Measurements from ENCODE around the gene KDM3B.

DNA sequence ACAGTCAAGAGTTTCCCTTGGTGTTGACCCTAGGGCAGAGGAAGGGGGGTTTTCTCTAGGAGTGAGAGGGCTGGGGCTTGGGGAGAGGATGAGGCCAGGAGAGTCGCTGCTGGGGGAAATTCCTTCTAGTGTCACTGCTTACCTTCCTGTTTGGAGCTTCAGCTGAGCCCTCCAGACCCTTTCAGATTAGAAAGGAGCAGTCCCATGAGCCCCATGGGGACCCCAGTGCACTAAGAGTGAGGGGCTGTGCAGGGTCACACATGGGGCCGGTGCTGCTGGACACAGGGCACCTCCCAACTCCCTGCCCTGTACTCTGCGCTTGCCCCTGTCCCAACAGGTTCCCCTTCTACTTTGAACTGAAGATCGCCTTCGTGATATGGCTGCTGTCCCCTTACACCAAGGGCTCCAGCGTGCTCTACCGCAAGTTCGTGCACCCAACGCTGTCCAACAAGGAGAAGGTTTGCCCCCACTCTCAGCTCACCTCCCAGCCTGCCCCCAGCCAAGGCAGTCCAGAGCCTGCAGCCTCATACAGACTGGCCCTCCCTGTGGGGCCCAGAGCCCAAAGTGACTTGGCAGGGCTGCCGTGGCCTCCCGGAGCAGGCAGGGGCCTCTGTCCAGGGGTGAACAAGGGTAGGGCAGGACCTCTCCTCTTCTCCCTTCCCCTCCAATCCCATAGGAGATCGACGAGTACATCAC is 91.7 kb downstream of the KDM3B start:
- TF ChIP-seq, protein P1, sequence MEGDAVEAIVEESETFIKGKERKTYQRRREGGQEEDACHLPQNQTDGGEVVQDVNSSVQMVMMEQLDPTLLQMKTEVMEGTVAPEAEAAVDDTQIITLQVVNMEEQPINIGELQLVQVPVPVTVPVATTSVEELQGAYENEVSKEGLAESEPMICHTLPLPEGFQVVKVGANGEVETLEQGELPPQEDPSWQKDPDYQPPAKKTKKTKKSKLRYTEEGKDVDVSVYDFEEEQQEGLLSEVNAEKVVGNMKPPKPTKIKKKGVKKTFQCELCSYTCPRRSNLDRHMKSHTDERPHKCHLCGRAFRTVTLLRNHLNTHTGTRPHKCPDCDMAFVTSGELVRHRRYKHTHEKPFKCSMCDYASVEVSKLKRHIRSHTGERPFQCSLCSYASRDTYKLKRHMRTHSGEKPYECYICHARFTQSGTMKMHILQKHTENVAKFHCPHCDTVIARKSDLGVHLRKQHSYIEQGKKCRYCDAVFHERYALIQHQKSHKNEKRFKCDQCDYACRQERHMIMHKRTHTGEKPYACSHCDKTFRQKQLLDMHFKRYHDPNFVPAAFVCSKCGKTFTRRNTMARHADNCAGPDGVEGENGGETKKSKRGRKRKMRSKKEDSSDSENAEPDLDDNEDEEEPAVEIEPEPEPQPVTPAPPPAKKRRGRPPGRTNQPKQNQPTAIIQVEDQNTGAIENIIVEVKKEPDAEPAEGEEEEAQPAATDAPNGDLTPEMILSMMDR (IDR thresholded peaks at IDR 0.05): no peak
- no peak for TF ChIP-seq POLR2A (IDR thresholded peaks at IDR 0.05)
- TF ChIP-seq EP300 (IDR thresholded peaks at IDR 0.05): no peak

All from ovary (tissue), 3 donors.